ENCODE results near the gene DSCAML1. TPM values are rescaled to one million over a fixed set of nuclear protein-coding genes. Genes with fewer than 3 reads are reported as not detected.

Gene DSCAML1
- total and polyA plus RNA-seq, 8 donors: 0.08 to 2.9 (median 0.45) TPM

DNA sequence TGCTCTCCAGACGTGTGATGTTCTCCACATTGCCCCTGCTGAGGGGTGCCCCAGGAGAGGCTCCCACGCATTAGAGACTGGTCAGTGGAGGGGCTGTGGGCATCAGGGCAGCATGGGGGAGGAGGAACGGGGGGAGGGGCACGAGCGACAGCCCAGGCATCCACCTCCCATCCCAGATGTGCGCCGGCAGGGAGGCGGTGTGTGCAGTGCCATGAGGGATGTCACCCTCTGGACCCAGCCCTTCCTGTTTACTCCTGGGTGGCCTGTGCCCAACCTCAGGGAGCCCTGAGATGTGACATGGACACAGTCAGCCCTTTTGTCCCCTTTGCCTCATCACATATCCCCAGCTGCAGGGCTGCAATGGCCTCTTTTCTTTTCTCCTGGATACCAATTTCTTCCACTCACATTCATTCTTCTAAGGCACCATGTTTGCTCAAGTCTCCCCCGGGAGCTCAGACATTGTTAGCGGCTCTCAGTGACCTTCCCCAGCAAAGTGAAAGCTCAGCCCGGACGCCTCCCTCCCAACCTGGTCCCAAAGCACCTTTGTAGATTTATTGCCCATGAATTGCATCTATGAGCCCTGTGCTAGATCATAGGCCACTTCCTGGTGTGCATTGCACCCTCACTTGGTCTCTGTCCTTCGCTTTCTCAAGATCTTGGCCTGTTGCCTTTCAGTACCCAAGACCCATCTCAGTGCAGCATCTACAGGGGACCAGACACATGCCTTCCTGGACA, 318.7 kb downstream of the DSCAML1 start:
- no peaks in the 10 kb centered on the region for H3K36me3 ChIP-seq
- no peak for DNase-seq
- H3K9me3 ChIP-seq: no peaks in the 10 kb centered on the region
- H3K4me1 ChIP-seq: no peaks in the 10 kb centered on the region
- 64 to 75% (median 71%) methylated on average over 9 to 13 of the region's 13 CpGs for WGBS, 5 donors
- no peak overlapping the region for H3K27ac ChIP-seq
- peaks cover 0 to 12% (median 0%) of the 10 kb centered on the region in 3 donors for H3K27me3 ChIP-seq
- intact Hi-C loops (cut with DNase I; ENCODE audit: low total_unique reads): no loop called here
- TF ChIP-seq POLR2A (IDR thresholded peaks at IDR 0.05): no peak
- no peak for TF ChIP-seq POLR2AphosphoS5 (IDR thresholded peaks at IDR 0.05)
- no peak for TF ChIP-seq EP300 (IDR thresholded peaks at IDR 0.05)
- TF ChIP-seq, protein P1, sequence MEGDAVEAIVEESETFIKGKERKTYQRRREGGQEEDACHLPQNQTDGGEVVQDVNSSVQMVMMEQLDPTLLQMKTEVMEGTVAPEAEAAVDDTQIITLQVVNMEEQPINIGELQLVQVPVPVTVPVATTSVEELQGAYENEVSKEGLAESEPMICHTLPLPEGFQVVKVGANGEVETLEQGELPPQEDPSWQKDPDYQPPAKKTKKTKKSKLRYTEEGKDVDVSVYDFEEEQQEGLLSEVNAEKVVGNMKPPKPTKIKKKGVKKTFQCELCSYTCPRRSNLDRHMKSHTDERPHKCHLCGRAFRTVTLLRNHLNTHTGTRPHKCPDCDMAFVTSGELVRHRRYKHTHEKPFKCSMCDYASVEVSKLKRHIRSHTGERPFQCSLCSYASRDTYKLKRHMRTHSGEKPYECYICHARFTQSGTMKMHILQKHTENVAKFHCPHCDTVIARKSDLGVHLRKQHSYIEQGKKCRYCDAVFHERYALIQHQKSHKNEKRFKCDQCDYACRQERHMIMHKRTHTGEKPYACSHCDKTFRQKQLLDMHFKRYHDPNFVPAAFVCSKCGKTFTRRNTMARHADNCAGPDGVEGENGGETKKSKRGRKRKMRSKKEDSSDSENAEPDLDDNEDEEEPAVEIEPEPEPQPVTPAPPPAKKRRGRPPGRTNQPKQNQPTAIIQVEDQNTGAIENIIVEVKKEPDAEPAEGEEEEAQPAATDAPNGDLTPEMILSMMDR (IDR thresholded peaks at IDR 0.05): no peak
- no peak overlapping the region for H3K4me3 ChIP-seq

DNA sequence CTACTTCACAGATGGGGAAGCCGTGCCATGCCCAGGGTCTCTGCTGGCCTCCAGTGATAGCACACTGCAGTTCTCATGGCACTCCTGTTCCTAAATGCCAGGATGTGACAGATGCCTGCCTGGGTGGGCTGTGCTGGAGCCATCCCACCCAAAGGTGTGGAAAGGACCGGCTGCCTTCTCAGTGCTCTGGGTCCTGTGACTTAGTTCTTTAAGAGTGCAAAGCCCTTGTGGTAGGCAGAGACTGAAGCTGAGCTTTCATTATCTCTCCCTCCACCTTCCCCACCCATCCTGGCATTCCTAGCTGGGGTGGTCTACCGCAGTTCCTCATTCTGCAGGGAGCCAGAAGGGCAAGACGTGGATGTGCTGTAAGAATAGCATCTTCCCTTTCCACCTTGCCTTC, 319.3 kb downstream of the DSCAML1 start:
- H3K27ac ChIP-seq: no peak overlapping the region
- no peak overlapping the region for H3K4me3 ChIP-seq
- H3K36me3 ChIP-seq: no peaks in the 10 kb centered on the region
- intact Hi-C loops (cut with DNase I; ENCODE audit: low total_unique reads): no loop called here
- H3K4me1 ChIP-seq: no peaks in the 10 kb centered on the region
- H3K27me3 ChIP-seq: peaks cover 0 to 12% (median 0%) of the 10 kb centered on the region in 3 donors
- H3K9me3 ChIP-seq: no peaks in the 10 kb centered on the region
- TF ChIP-seq EP300 (IDR thresholded peaks at IDR 0.05) (no peak), POLR2A (IDR thresholded peaks at IDR 0.05) (no peak), POLR2AphosphoS5 (IDR thresholded peaks at IDR 0.05) (no peak)
- TF ChIP-seq, protein P1 (IDR thresholded peaks at IDR 0.05): no peak
- 74 to 84% (median 80%) methylated on average over 4 of the region's 4 CpGs for WGBS, 5 donors
- no peak for DNase-seq

- TF ChIP-seq, protein P1 (IDR thresholded peaks at IDR 0.05): no peak
- intact Hi-C loops (cut with DNase I; ENCODE audit: low total_unique reads): no loop called here
- H3K27ac ChIP-seq: no peak overlapping the region
- DNase-seq: no peak
- no peaks in the 10 kb centered on the region for H3K9me3 ChIP-seq
- WGBS, 5 donors: 71 to 81% (median 78%) methylated on average over 10 of the region's 10 CpGs
- H3K36me3 ChIP-seq: peaks cover 0 to 3% (median 0%) of the 10 kb centered on the region in 4 donors
- H3K27me3 ChIP-seq: peaks cover 0 to 12% (median 0%) of the 10 kb centered on the region in 3 donors
- H3K4me3 ChIP-seq: no peak overlapping the region
- H3K4me1 ChIP-seq: no peaks in the 10 kb centered on the region
These were observed 320.4 kb downstream of the DSCAML1 start for GRCh38 chr11:117476531-117477142.

GRCh38 chr11:117475716-117476530, 321.1 kb downstream of the DSCAML1 start:
- no peak for TF ChIP-seq POLR2AphosphoS5 (IDR thresholded peaks at IDR 0.05)
- no peak for TF ChIP-seq POLR2A (IDR thresholded peaks at IDR 0.05)
- TF ChIP-seq, protein P1 (IDR thresholded peaks at IDR 0.05): no peak
- TF ChIP-seq EP300 (IDR thresholded peaks at IDR 0.05): no peak
- H3K4me1 ChIP-seq: no peaks in the 10 kb centered on the region
- 65 to 72% (median 67%) methylated on average over 11 of the region's 11 CpGs for WGBS, 5 donors
- no peaks in the 10 kb centered on the region for H3K9me3 ChIP-seq
- no peak overlapping the region for H3K4me3 ChIP-seq
- intact Hi-C loops (cut with DNase I; ENCODE audit: low total_unique reads): no loop called here
- H3K36me3 ChIP-seq: peaks cover 0 to 11% (median 0%) of the 10 kb centered on the region in 4 donors
- no peak overlapping the region for H3K27ac ChIP-seq
- DNase-seq: no peak
- peaks cover 0 to 12% (median 0%) of the 10 kb centered on the region in 3 donors for H3K27me3 ChIP-seq
